IPS DF 6.9 (cell line): ENCODE measurements around the gene SPPL3.

Experiments
- DNase-seq: peaks from one replicate; pipeline ENCODE4 v3.0.0-alpha.2; 2013; ENCODE audit warnings: low read depth, low spot score
- H3K27ac ChIP-seq: one replicate; pipeline ENCODE4 v1.5.1; 2013; ENCODE audit warnings: low read length, control low read depth
- H3K27me3 ChIP-seq: 2 replicates; pipeline ENCODE4 v1.6.1; 2013; ENCODE audit warnings: mild to moderate bottlenecking, low read length; ENCODE audit not compliant: control insufficient read depth, insufficient read depth
- H3K36me3 ChIP-seq: 2 replicates; pipeline ENCODE4 v1.6.1; 2013; ENCODE audit warnings: low read length; ENCODE audit not compliant: control insufficient read depth, insufficient read depth
- H3K4me1 ChIP-seq: 2 replicates; pipeline ENCODE4 v1.6.1; 2013; ENCODE audit warnings: low read length; ENCODE audit not compliant: control insufficient read depth, insufficient read depth
- H3K4me3 ChIP-seq: 2 replicates; pipeline ENCODE4 v1.5.1; 2013; ENCODE audit warnings: mild to moderate bottlenecking, low read length
- H3K9me3 ChIP-seq: 2 replicates; pipeline ENCODE4 v1.6.1; 2013; ENCODE audit warnings: low read length, inconsistent platforms; ENCODE audit not compliant: control insufficient read depth, insufficient read depth
- WGBS: extraction: QIAGEN DNeasy Blood & Tissue Kit; methylation state at CpG from one replicate; pipeline ENCODE4 v1.1.7; 2013; ENCODE audit warnings: mixed read lengths, missing lambda C conversion rate; ENCODE audit not compliant: insufficient read length, insufficient coverage; 5-methylcytosine and 5-hydroxymethylcytosine counted together

The SPPL3 gene

GRCh38 chr12:120821878-120822277 lies 82.3 kb downstream of the SPPL3 start:
- DNase-seq, result no peak

GRCh38 chr12:120820884-120821510 lies 83.2 kb downstream of the SPPL3 start:
- Histone ChIP-seq H3K36me3 (no peaks in the 10 kb centered on the region), H3K4me1 (peaks cover 1% of the 10 kb centered on the region; the same call in 1 of the 2 replicates), H3K27ac (no peak overlapping the region), H3K4me3 (no peak overlapping the region), H3K27me3 (no peaks in the 10 kb centered on the region), H3K9me3 (no peaks in the 10 kb centered on the region)
- DNase-seq, result no peak
- WGBS, result no CpG with 5 or more reads among the region's 7 CpGs

More at GRCh38 chr12:120821878-120822277, 82.3 kb downstream of the SPPL3 start:
- no peaks in the 10 kb centered on the region for H3K9me3 ChIP-seq
- no peak overlapping the region for H3K27ac ChIP-seq
- peaks cover 1% of the 10 kb centered on the region; the same call in 1 of the 2 replicates for H3K4me1 ChIP-seq
- WGBS, result no CpG with 5 or more reads among the region's 2 CpGs
- no peaks in the 10 kb centered on the region for H3K27me3 ChIP-seq
- no peak overlapping the region for H3K4me3 ChIP-seq
- no peaks in the 10 kb centered on the region for H3K36me3 ChIP-seq

GRCh38 chr12:120818416-120818815 lies 85.7 kb downstream of the SPPL3 start:
- Histone ChIP-seq H3K36me3 (no peaks in the 10 kb centered on the region), H3K27ac (no peak overlapping the region), H3K27me3 (no peaks in the 10 kb centered on the region), H3K4me1 (peaks cover 1% of the 10 kb centered on the region; the same call in 1 of the 2 replicates), H3K4me3 (no peak overlapping the region), H3K9me3 (no peaks in the 10 kb centered on the region)
- no CpG with 5 or more reads among the region's 2 CpGs for WGBS
- no peak for DNase-seq

- H3K27ac ChIP-seq, result no peak overlapping the region
- no peaks in the 10 kb centered on the region for H3K36me3 ChIP-seq
- H3K27me3 ChIP-seq, result no peaks in the 10 kb centered on the region
- no peaks in the 10 kb centered on the region for H3K9me3 ChIP-seq
- H3K4me3 ChIP-seq, result no peak overlapping the region
- H3K4me1 ChIP-seq, result no peaks in the 10 kb centered on the region
- DNase-seq, result no peak
- WGBS, result no CpG with 5 or more reads among the region's 6 CpGs
Measured at GRCh38 chr12:120817559-120818330, 86.4 kb downstream of the SPPL3 start.

GRCh38 chr12:120816363-120816762 lies 87.8 kb downstream of the SPPL3 start:
- Histone ChIP-seq H3K4me3 (no peak overlapping the region), H3K27me3 (no peaks in the 10 kb centered on the region), H3K36me3 (no peaks in the 10 kb centered on the region), H3K9me3 (no peaks in the 10 kb centered on the region), H3K4me1 (no peaks in the 10 kb centered on the region), H3K27ac (no peak overlapping the region)
- WGBS, result no CpG with 5 or more reads among the region's 2 CpGs
- no peak for DNase-seq

- no peak for DNase-seq
- WGBS, result no CpG with 5 or more reads among the region's 1 CpG
- H3K27ac ChIP-seq, result no peak overlapping the region
- H3K27me3 ChIP-seq, result no peaks in the 10 kb centered on the region
- H3K9me3 ChIP-seq, result no peaks in the 10 kb centered on the region
- H3K4me3 ChIP-seq, result no peak overlapping the region
- no peaks in the 10 kb centered on the region for H3K4me1 ChIP-seq
- H3K36me3 ChIP-seq, result no peaks in the 10 kb centered on the region
Measured at GRCh38 chr12:120814903-120815429, 89.2 kb downstream of the SPPL3 start.

GRCh38 chr12:120814203-120814902 lies 89.8 kb downstream of the SPPL3 start:
- Histone ChIP-seq H3K4me3 (no peak overlapping the region), H3K27ac (no peak overlapping the region), H3K4me1 (no peaks in the 10 kb centered on the region), H3K36me3 (no peaks in the 10 kb centered on the region), H3K9me3 (no peaks in the 10 kb centered on the region), H3K27me3 (no peaks in the 10 kb centered on the region)
- no peak for DNase-seq
- WGBS, result no CpG with 5 or more reads among the region's 2 CpGs

- WGBS, result no CpG with 5 or more reads among the region's 2 CpGs
- H3K9me3 ChIP-seq, result no peaks in the 10 kb centered on the region
- DNase-seq, result no peak
- H3K27me3 ChIP-seq, result no peaks in the 10 kb centered on the region
- H3K36me3 ChIP-seq, result no peaks in the 10 kb centered on the region
- H3K4me1 ChIP-seq, result no peaks in the 10 kb centered on the region
- no peak overlapping the region for H3K4me3 ChIP-seq
- H3K27ac ChIP-seq, result no peak overlapping the region
Measured at GRCh38 chr12:120813588-120814153, 90.5 kb downstream of the SPPL3 start.

- no peak overlapping the region for H3K4me3 ChIP-seq
- H3K27me3 ChIP-seq, result no peaks in the 10 kb centered on the region
- no peaks in the 10 kb centered on the region for H3K9me3 ChIP-seq
- no peak overlapping the region for H3K27ac ChIP-seq
- no peaks in the 10 kb centered on the region for H3K36me3 ChIP-seq
- no peaks in the 10 kb centered on the region for H3K4me1 ChIP-seq
- DNase-seq, result no peak
- no CpG with 5 or more reads among the region's 3 CpGs for WGBS
Measured at GRCh38 chr12:120810021-120810420, 94.1 kb downstream of the SPPL3 start.

GRCh38 chr12:120804428-120804827 lies 99.7 kb downstream of the SPPL3 start:
- H3K9me3 ChIP-seq, result no peaks in the 10 kb centered on the region
- H3K27ac ChIP-seq, result no peak overlapping the region
- no peaks in the 10 kb centered on the region for H3K27me3 ChIP-seq
- H3K4me1 ChIP-seq, result no peaks in the 10 kb centered on the region
- no peaks in the 10 kb centered on the region for H3K36me3 ChIP-seq
- no peak for DNase-seq
- no peak overlapping the region for H3K4me3 ChIP-seq
